Superior temporal gyrus (tissue), 1 donor: ENCODE data around the gene MS4A3.
"Not testable (repeated sequence)": the region's sequence is repeated elsewhere in the genome, so short reads cannot be mapped to it uniquely, and the experiment has no call there.

Experiments
- DNase-seq: peaks from one replicate; pipeline ENCODE4 v3.0.0-alpha.2; 2016; ENCODE audit errors: extremely low spot score

The MS4A3 gene, protein sequence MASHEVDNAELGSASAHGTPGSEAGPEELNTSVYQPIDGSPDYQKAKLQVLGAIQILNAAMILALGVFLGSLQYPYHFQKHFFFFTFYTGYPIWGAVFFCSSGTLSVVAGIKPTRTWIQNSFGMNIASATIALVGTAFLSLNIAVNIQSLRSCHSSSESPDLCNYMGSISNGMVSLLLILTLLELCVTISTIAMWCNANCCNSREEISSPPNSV

DNA sequence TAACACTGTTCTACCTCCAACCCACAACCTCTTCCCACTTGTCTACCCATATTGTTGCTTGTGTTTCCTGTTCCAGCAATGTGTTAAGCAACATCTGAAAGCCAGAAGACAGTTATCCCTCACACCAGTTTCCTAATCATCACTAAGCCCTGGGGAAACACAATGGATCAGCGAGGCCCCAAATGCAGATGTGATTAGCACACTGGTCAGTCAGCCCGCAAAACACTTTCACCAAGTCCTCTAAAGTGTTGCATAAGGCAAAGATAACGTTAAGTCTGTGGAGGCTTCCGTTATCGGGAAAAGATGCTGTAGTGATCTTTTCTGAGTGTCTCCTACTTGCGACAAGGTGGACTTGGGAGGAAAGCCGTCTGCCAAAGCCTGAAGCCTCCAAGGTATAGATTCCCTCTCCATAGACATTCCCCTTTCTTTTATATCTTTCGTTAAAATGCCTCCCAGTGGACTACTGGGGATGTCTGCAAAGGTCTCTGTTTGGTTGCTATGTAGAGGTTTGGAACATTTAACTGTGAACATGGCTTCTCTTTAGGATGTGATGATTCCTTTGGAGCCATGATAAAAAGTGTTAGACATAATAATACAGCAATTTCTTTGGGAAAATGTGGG, at the start of gene MS4A3:
Gene MS4A3 (plus strand): TSS at position 317 of the 621 bp plus-strand sequence. CDS start 4,496 bp downstream, outside the sequence.
- no peak for DNase-seq

DNA sequence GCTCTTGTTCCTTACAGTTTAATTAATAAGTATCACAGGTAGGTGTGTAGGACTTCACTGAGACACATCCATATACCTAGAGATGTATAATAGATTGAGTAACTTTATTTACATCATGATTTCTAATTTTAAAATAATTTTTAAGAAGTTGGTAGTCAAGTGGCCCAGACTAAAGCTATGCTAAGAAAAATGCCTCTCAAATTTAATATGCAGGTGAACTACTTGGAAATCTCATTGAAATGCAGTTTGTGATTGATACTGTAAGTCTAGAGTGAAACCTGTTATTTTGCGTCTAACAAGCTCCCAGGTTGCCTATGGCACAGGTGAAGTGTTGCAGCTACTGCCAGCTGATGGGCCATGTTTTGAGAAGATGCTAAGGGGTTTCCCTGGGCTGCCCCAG, 39.6 kb upstream of the MS4A3 start, which contains the start of gene OOSP4B:
Gene OOSP4B (plus strand): TSS at position 301 of the 400 bp plus-strand sequence.
- DNase-seq = no peak

DNA sequence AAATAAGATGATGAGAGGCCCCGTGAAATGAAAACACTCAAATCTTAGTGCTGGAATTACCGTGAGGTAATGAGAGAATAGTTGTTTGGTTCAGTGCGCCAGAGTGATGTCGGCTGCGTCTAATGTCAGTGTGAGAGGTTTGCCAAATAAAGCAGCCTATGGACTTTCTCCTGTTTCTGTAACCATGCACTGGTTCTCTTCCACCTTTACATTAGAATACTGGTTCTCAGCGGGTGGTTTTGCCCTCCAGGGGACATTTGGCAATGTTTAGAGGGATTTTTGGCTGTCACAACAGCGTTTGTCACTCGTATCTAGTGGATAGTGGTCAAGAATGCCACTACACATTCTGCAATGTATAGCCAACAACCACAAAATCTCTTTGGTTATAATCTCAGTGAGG, 38.4 kb upstream of the MS4A3 start:
- DNase-seq = no peak

DNA sequence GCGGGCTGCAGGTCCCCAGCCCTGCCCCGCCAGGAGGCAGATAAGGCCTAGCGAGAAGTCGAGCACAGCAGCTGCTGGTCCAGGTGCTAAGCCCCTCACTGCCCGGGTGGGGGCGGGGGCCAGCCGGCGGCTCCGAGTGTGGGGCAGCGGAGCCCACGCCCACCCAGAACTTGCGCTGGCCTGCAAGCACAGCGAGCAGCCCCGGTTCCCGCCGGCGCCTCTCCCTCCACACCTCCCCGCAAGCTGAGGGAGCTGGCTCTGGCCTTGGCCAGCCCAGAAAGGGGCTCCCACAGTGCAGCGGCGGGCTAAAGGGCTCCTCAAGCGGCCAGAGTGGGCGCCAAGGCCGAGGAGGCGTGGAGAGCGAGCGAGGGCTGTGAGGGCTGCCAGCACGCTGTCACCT, 36.1 kb upstream of the MS4A3 start:
- not testable (repeated sequence) for DNase-seq

DNA sequence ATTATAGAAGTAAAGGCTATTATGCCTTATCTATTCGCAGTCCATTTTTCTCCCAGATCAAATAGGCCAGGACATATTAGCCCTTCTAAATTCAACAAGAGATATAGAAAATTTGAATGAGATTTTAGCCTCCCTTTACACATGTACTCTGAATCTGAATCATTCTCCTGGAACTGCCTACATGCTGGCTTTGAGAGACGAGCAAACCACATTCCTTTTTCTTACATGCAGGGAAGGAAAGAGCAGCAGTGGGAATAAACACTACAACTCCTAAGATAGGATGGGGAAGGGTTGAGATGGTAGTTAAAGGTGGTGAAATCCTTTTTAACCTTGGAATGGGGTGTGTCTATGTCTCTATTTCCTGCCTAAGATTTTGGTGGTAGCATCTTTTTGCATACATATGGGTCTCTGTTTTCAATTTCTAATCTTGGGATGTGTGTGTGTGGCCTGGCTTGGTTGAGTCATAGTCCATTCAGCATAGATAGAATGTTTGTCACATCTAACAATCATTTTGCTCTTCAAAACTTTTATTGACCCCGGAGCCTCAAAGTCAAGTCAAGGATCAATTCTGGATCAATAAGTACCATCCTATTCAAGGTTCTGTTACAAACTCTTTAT, 27.3 kb upstream of the MS4A3 start:
- DNase-seq = no peak

DNA sequence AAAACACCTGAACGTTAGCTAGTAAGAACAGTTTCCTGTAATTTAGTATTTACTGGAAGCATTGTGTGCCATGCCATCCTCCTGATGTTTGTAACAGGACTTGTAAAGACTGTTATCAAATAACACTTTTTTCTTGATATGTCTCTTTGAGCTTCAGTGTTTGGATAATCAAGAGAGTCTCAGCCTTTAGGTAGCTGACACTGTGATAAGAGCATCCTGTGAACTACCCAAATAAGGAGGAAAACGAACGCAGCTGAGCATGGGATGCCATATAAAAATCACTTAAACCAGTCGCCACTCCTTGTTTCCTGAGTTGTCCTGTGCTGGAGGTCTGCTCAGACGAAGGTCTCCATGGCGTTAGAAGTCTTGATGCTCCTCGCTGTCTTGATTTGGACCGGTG, 16.4 kb upstream of the MS4A3 start, which contains the start of gene OOSP2:
Gene OOSP2 (plus strand): TSS at position 301 of the 400 bp plus-strand sequence. CDS start 51 bp downstream, at position 352.
- no peak for DNase-seq

DNA sequence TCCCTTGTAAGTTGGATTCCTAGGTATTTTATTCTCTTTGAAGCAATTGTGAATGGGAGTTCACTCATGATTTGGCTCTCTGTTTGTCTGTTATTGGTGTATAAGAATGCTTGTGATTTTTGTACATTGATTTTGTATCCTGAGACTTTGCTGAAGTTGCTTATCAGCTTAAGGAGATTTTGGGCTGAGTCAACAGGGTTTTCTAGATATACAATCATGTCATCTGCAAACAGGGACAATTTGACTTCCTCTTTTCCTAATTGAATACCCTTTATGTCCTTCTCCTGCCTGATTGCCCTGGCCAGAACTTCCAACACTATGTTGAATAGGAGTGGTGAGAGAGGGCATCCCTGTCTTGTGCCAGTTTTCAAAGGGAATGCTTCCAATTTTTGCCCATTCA, 6.0 kb upstream of the MS4A3 start:
- not testable (repeated sequence) for DNase-seq

DNA sequence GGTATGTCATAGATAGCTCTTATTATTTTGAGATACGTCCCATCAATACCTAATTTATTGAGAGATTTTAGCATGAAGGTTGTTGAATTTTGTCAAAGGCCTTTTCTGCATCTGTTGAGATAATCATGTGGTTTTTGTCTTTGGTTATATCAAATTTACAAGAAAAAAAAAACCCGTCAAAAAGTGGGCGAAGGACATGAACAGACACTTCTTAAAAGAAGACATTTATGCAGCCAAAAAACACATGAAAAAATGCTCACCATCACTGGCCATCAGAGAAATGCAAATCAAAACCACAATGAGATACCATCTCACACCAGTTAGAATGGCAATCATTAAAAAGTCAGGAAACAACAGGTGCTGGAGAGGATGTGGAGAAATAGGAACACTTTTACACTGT, 5.6 kb upstream of the MS4A3 start:
- not testable (repeated sequence) for DNase-seq

DNA sequence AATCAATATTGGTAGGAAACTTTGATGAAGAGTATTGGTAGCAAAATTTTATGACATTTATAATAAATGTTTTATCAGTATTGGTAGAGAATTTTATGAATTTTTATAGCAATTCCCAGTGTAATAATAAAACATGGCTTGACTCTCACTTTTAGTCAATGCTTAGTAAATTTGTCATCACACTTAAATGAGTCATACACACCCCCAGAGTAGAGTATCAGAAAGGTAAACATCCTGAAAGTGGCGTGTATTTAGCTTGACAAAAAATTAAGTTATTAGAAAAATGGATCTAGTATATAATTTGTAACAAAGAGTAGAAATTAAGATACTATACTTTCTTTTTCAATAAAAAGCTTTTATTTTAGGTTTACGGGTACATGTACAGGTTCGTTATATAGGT, 2.6 kb downstream of the MS4A3 start:
- DNase-seq = no peak

DNA sequence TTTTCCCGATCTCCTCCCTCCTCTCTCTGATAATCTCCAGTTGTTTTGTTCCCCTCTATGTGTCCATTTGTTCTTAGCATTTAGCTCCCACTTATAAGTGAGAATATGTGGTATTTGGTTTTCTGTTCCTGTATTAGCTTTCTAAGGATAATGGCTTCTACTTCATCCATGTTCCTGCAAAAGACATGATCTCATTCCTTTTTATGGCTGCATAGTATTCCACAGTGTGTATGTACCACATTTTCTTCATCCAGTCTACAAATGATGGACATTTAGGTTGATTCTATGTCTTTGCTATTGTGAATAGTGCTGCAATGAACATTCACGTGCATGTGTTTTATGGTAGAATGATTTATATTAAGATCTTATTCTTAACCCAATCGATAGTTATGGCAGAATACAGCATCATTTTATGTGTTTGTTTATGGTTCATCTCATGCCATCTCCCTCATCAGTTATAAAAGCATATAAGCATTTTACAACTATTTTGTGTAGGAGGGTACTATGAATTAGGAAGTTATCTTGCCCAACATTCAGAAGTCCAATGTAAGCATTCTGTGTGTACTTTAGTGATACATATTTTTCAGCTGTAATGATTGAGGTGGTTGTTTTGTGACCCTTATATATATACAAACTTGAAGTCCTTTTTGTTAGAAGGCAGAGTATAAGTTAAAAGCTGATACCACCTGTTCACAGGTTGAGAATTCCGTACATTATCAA, 3.2 kb downstream of the MS4A3 start:
- DNase-seq = no peak

DNA sequence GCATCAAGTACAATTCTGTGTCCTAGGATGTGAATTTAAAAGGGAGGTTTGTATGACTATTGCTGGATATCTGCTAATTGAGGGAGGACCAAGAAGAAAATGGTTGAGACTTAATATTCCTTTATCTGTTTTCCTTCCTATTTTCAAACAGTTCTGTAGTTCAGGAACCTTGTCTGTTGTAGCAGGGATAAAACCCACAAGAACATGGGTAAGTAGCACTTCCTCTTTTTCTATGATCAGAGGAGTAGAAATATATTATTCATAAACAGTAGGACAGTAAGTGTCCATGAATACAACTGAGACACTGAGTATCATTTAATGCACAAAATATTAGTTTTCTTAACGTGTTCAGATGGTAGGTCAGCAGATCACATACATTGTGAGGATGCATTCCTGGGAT, 7.6 kb downstream of the MS4A3 start:
- no peak for DNase-seq

DNA sequence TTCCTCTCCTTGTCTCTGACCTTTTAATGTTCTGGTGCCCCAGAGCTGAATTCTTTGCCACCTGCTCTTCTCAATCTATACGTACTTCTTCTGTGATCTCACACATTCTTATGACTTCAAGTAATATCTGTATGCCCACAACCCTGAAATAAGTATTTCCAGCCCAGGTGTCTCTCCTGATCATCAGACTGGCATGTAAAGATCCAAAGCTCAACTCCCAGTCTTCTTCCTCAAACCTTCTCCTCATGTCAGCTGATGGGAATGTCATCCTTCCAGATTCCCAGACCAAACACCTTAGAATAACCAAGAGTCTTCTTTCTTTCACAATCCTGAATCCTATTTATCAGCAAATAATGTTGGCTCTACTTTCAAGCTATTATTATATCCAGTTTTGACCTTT, 9.3 kb downstream of the MS4A3 start:
- DNase-seq = no peak

DNA sequence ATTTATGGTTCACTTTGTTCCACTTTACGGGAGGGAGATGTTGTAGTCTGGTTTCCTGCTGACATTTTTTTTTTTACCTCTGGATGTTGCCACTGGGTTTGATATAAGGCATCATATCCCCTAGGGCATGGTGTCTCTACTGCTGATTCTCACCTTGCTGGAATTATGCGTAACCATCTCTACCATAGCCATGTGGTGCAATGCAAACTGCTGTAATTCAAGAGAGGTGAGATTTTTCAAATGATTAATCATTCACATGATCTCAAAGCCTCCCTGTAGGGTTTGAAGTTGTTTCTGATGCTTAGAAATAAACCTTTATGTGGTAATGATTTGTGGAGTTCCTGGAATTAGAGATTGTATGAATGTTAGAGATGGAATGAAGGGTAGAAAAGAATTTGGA, 13.0 kb downstream of the MS4A3 start:
- no peak for DNase-seq

DNA sequence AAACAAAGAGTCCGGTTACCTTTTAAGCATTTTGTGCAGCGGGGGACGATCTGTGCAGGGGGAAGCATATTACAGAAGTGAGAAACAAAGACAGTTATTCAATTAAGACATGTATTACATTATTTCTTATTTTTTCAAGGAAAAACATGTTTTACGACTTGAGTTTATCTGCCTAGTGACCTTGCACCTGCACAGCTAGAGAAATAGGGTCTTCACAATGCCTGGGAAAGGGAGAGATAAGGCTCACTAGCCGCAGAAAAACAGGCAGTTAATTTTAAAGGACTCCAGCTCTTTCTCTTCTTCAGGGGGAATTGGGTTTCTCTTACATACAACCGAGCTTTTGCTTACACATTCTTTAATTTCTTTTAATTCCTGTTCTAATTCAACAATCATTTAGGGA, 15.2 kb downstream of the MS4A3 start:
- DNase-seq = not testable (repeated sequence)

DNA sequence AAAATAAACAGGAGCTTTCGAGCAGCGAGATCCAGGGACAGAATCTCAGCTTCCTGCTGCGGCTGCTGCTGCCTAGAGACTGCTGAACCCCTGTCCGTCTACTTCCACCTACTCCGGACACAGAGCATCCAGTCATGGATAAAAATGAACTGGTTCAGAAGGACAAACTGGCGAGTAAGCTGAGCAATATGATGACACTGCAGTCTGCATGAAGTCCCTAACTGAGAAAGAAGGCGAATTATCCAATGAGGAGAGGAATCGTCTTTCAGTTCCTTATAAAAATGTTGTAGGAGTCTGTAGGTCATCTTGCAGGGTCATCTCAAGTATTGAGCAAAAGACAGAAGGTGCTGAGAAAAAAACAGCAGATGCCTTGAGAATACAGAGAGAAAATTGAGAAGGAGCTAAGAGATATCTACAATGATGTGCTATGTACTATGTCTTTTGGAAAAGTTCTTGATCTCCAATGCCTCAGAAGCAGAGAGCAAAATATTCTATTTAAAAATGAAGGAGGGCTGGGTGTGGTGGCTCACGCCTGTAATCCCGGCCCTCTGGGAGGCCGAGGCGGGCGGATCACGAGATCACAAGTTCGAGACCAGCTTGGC, 20.9 kb downstream of the MS4A3 start:
- DNase-seq = no peak

DNA sequence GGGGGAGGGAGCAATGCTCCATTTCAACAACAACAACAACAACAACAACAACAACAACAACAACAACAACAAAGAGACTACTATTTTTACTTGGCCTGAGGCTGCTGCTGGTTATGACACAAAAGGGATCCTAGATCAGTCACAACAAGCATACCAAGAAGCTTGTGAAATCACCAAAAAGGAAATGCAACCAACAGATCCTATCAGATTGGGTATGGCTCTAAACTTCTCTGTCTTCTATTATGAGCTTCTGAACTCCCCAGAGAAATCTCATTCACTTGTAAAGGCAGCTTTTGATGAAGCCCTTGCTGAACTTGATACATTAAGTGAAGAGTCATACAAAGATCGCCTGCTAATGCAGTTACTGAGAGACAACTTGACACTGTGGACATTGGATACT, 21.5 kb downstream of the MS4A3 start:
- no peak for DNase-seq

DNA sequence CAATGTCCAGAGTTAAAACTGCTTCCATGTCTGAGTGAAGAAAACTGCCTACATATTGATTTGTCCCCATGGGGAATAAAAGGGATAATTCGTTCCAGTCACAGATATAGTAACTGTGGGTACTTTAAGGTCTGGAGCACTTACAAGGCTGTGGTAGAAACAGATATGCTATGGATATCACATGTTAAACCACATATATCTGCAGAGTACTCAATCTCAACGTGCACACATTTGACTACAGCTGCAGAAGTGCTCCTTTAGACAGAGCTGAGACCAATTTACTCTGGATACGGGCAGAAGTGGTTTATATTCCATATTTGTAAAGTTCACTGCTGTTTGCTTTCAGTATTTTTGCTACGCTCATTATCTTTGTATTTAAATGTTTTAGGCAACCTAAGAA, 22.3 kb downstream of the MS4A3 start:
- DNase-seq = no peak

DNA sequence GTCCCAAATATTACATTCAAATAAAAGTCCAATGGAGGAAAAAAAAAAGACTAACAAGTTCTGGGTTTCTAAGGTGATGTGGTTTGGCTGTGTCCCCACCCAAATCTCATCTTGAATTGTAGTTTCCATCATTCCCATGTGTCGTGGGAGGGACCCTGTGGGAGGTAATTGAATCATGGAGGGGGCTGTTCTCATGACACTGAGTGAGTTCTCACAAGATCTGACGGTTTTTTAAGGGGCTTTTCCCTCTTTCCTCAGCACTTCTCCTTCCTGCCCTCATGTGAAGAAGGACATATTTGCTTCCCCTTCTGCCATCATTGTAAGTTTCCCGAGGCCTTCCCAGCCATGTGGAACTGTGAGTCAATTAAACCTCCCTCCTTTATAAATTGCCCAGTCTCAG, 24.1 kb downstream of the MS4A3 start:
- no peak for DNase-seq

DNA sequence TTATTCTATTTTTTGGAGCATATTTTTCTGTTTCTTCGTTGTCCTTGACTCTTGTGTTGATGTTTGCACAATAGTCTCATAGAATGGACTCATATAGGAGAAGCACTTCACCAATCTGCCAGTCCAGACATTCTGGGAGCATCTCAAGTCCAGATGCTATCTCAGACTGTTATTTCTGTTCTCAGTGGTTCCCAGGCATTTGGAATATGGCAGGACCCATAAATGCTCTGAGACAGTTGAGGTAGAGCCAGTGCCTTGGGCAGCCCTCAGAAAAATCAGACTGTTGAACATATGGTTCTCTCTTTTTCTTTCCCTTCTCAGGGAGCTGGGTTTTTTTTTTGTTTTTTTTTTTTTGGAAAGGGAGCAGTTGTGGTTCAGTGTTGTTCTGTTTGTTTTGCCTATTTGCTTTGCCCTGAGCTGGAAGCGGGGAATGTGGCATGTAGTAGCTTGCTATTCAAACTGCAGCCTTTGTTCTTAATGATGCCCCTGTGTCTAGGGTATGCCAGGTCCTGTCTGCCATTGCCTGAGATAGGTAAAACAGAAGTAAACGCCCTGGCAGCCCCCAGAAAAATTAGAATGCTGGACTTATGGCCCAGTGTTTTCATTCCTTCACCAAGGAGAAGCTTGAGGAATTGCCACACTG, 28.3 kb downstream of the MS4A3 start:
- no peak for DNase-seq

DNA sequence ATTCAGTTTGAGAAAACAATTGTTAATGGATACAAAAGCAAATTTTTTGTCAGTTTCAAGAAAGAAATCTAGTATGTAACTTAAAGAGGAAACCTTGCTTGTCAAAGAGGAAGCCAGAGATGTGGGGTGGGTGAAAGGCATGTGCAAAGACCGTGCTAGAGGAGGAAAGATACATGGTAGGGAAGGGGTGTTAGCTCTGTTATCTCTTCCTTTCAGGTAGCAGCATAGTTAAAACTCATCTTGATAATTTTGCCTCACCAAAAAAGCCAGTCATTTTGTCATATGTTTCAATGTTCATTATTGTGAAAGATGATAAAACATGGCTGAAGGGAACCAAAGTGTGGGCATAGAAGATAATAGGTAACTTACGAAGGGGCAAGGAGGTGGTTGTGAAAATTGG, 29.4 kb downstream of the MS4A3 start:
- no peak for DNase-seq

DNA sequence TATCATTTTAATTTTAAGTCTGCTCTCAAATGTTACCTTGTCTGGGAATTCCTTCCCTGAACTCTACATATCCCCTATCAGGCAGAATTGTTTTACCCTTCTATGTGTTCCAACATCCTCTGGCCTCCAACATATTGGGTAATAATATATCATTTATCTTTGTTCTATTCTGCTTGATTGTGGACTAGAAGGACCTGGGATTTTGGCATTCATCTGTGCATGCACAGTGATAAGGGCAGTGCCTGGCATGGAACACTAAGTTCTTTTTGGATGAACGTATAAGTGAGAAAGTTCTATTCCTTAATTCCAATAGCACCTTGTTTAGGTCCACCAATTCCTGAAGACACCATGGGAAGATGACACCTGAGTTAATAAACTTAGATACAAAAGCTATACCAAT, 30.8 kb downstream of the MS4A3 start:
- no peak for DNase-seq

DNA sequence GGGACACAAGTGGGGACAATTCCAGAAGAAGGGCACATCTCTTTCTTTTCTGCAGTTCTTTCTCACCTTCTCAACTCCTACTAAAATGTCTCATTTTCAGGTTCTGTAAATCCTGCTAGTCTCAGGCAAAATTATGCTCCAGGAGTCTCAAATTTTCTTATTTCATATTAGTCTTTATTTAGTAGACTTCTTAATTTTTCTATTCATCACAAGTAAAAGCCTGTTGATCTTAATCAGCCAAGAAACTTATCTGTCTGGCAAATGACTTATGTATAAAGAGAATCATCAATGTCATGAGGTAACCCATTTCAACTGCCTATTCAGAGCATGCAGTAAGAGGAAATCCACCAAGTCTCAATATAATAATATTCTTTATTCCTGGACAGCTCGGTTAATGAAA, 31.9 kb downstream of the MS4A3 start, which contains the start of gene MS4A2:
Gene MS4A2 (plus strand): TSS at position 301 of the 400 bp plus-strand sequence. CDS start 102 bp downstream, outside the sequence.
- DNase-seq = no peak
